Gastrocnemius medialis (tissue), 4 donors: Measurements from ENCODE around the gene KIF12. TPM values are rescaled to one million over a fixed set of nuclear protein-coding genes. Genes with fewer than 3 reads are reported as not detected.

Experiments
- ATAC-seq, 2 donors: fragments of 150-250 bp; one replicate each; pipeline ENCODE4 v1.9.1; 2016
- DNase-seq, 2 donors: peaks; one replicate each; pipeline ENCODE4 v3.0.0-alpha.2; 2019
- H3K27ac ChIP-seq, 4 donors: fragments of 200-600 bp; sonication (generic); 1 replicate in 1 of 4; 2 replicates in 3 of 4; pipeline ENCODE4 v1.5.1; 2016 to 2018; ENCODE audit warnings: mild to moderate bottlenecking in 2 of 4, moderate library complexity in 1 of 4
- H3K27me3 ChIP-seq, 3 donors: fragments of 200-600 bp; sonication (generic) in 2 of 3; 1 replicate in 1 of 3; 2 replicates in 2 of 3; pipeline versions ENCODE4 v1.5.1 to v1.6.0; 2016 to 2019; ENCODE audit warnings: mild to moderate bottlenecking in 1 of 3, moderate library complexity in 1 of 3
- H3K36me3 ChIP-seq, 2 donors: fragments of 200-600 bp; sonication (generic) in 1 of 2; one replicate each; pipeline ENCODE4 v1.5.1; 2017 to 2018
- H3K4me1 ChIP-seq, 2 donors: fragments of 200-600 bp; sonication (generic) in 1 of 2; one replicate each; pipeline ENCODE4 v1.5.1; 2016 to 2017; ENCODE audit warnings: mild to moderate bottlenecking in 2 of 2
- H3K4me3 ChIP-seq, 4 donors: fragments of 200-600 bp; sonication (generic) in 3 of 4; 1 replicate in 1 of 4; 2 replicates in 3 of 4; pipeline ENCODE4 v1.5.1; 2016 to 2019; ENCODE audit warnings: mild to moderate bottlenecking in 2 of 4
- H3K9me3 ChIP-seq, 3 donors: fragments of 200-600 bp; sonication (generic) in 2 of 3; 1 replicate in 1 of 3; 2 replicates in 2 of 3; pipeline ENCODE4 v1.5.1; 2016 to 2019
- CTCF ChIP-seq, 5 experiments: fragments of 450-650 bp in 3 of 5; fragments of 200-600 bp in 2 of 5; sonication (generic) in 2 of 5; IDR thresholded peaks in 4 of 5; conservative IDR thresholded peaks in 1 of 5; 1 replicate in 4 of 5; 2 replicates in 1 of 5; pipeline ENCODE4 v1.5.1; 2016 to 2019; ENCODE audit warnings: antibody characterized with exemption in 5 of 5, mild to moderate bottlenecking in 3 of 5, moderate library complexity in 3 of 5
- POLR2A ChIP-seq, 2 donors: fragments of 450-650 bp; IDR thresholded peaks; one replicate each; pipeline ENCODE4 v1.6.1; 2017; ENCODE audit warnings: antibody characterized with exemption in 2 of 2, mild to moderate bottlenecking in 2 of 2, moderate library complexity in 2 of 2
- in situ Hi-C, 4 donors: fragments of 200-750 bp; cut with MboI; loops; one replicate each; pipeline versions ENCODE4 v1.15.0 to v1.8.0; 2017; ENCODE audit warnings: low sequenced_read_pairs in 4 of 4
- intact Hi-C: fragments of 100-400 bp; cut with DNase I; formaldehyde crosslinking; loops from one replicate; pipeline ENCODE4 v1.15.1; 2023; ENCODE audit warnings: low total_unique reads
- total RNA-seq, 4 donors: library from RNA; depleted of rRNA; stranded (reverse); fragments of >200 nt; gene quantifications; one replicate each; pipeline versions ENCODE4 v1.1.0 to v1.2.3, GENCODE V29; 2016

Gene KIF12
- total RNA-seq, result not detected

GRCh38 chr9:114098936-114099668 is at the start of gene KIF12:
TSS of gene KIF12 (minus strand) at chr9:114099292. CDS start at chr9:114099276, 16 bp downstream.
- in situ Hi-C loops, result no loop called here
- DNase-seq, result no peak
- intact Hi-C loops, result no loop called here
- no peaks in the 10 kb centered on the region for H3K9me3 ChIP-seq
- no peak within 1 kb of the TSS for H3K27ac ChIP-seq
- TF ChIP-seq CTCF (IDR thresholded peaks at IDR 0.05 in 4 of 5, conservative IDR thresholded peaks at IDR 0.05 in 1 of 5), result no peak
- TF ChIP-seq POLR2A (IDR thresholded peaks at IDR 0.05), result no peak
- peak within 1 kb of the TSS; percentile 24 to 56 (median 50) for H3K4me3 ChIP-seq
- peaks cover 11 to 20% (median 17%) of the 10 kb centered on the region in 3 donors for H3K27me3 ChIP-seq
- ATAC-seq, result no peak
- H3K4me1 ChIP-seq, result peaks cover 0 to 6% of the 10 kb centered on the region in 2 donors
- no peaks in the 10 kb centered on the region for H3K36me3 ChIP-seq

GRCh38 chr9:114146735-114147134 is 47.6 kb upstream of the KIF12 start:
- intact Hi-C loops, result no loop called here
- peaks cover 7 to 8% of the 10 kb centered on the region in 2 donors for H3K4me1 ChIP-seq
- no peaks in the 10 kb centered on the region for H3K9me3 ChIP-seq
- no peak for ATAC-seq
- no peak overlapping the region for H3K27ac ChIP-seq
- TF ChIP-seq CTCF (IDR thresholded peaks at IDR 0.05 in 4 of 5, conservative IDR thresholded peaks at IDR 0.05 in 1 of 5) (no peak), POLR2A (IDR thresholded peaks at IDR 0.05) (no peak)
- in situ Hi-C loops, result no loop called here
- no peaks in the 10 kb centered on the region for H3K27me3 ChIP-seq
- H3K36me3 ChIP-seq, result no peaks in the 10 kb centered on the region
- no peak overlapping the region for H3K4me3 ChIP-seq
- no peak for DNase-seq

- Histone ChIP-seq H3K9me3 (no peaks in the 10 kb centered on the region), H3K27me3 (no peaks in the 10 kb centered on the region), H3K4me1 (peaks cover 25 to 27% of the 10 kb centered on the region in 2 donors), H3K36me3 (no peaks in the 10 kb centered on the region), H3K4me3 (no peak overlapping the region), H3K27ac (no peak overlapping the region)
- ATAC-seq, result no peak
- TF ChIP-seq CTCF (IDR thresholded peaks at IDR 0.05 in 4 of 5, conservative IDR thresholded peaks at IDR 0.05 in 1 of 5) (no peak), POLR2A (IDR thresholded peaks at IDR 0.05) (no peak)
- intact Hi-C loops, result no loop called here
- in situ Hi-C loops, result no loop called here
- no peak for DNase-seq
Observed at GRCh38 chr9:114143234-114143633, 44.1 kb upstream of the KIF12 start.

- Histone ChIP-seq H3K27ac (peak overlapping the region in 2 of 4 donors; percentile 18 to 62), H3K36me3 (no peaks in the 10 kb centered on the region), H3K4me1 (peaks cover 25 to 27% of the 10 kb centered on the region in 2 donors), H3K27me3 (no peaks in the 10 kb centered on the region), H3K4me3 (no peak overlapping the region), H3K9me3 (no peaks in the 10 kb centered on the region)
- intact Hi-C loops, result no loop called here
- TF ChIP-seq POLR2A (IDR thresholded peaks at IDR 0.05), result no peak
- no peak for TF ChIP-seq CTCF (IDR thresholded peaks at IDR 0.05 in 4 of 5, conservative IDR thresholded peaks at IDR 0.05 in 1 of 5)
- DNase-seq (no peak), ATAC-seq (no peak)
- in situ Hi-C loops, result no loop called here
Observed at GRCh38 chr9:114141553-114142402, 42.7 kb upstream of the KIF12 start.
